Measurements from ENCODE around the gene ALPL. TPM values are rescaled to one million over a fixed set of nuclear protein-coding genes. Genes with fewer than 3 reads are reported as not detected.

ALPL gene
- total RNA-seq, 1 experiment from 2014 or later, result not detected

DNA sequence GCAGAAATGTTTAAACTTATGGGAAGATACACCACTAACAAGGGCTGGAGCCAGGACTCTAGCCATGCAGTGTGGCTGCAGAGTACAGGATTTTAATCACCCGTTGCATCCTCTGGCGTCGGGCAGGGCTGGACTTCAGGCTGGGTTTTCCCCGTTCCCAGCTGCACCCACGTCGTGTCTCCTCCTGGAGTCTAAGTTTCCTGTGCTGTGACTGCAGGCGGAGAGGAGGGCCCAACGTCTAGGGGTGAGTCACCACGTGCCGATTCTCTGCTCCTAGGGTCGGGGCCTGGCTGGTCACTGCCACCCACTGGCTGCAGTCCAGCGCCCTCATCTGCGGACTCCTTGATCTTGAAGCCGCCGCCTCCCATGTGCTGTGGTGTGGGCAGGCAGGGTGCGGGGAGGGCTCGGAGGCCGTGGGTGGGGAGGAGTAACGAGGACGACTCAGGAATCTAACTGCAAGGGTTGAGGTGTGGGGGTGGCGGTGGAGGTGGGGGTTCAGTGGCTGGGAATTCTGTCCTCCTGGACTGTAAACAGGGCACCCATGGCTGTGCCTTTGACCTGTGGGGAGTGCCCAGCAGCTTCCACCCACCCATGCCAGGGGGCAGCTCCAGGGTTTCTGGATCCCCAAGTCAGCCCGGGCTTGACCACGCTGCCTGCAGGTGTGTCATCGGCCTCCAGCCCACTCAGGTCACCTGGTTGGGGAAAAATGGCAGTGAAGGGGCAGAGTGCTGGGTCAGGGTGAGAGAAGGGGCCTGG lies 77.8 kb downstream of the ALPL start:
- no peaks in the 10 kb centered on the region for H3K27me3 ChIP-seq (ENCODE audit: insufficient read depth, low read depth)
- CTCF ChIA-PET, result no interaction called here
- peak; percentile 71 to 90 for DNase-seq
- BruUV-seq (replicated peaks), result no TSS peak
- no peaks in the 10 kb centered on the region for H3K9me3 ChIP-seq (ENCODE audit: insufficient read depth, low read depth)
- H3K4me3 ChIP-seq, result no peak overlapping the region
- H3K4me2 ChIP-seq, result peak overlapping the region; percentile 39
- H2AFZ ChIP-seq, result no peak overlapping the region
- H3F3A ChIP-seq (ENCODE audit: insufficient read depth, low read depth), result peaks cover 4% of the 10 kb centered on the region; the same call in 1 of the 2 replicates
- no peaks in the 10 kb centered on the region for H3K36me3 ChIP-seq (ENCODE audit: low read depth)
- no peaks in the 10 kb centered on the region for H3K79me2 ChIP-seq (ENCODE audit: low read depth)
- H3K27ac ChIP-seq, result no peak overlapping the region
- no peaks in the 10 kb centered on the region for H3K9me2 ChIP-seq (ENCODE audit: insufficient read depth)
- POLR2A ChIA-PET (ENCODE audit: unreplicated experiment), result no interaction called here
- peaks cover 11% of the 10 kb centered on the region; the same call in 1 of the 2 replicates for H3K4me1 ChIP-seq (replicated peaks; ENCODE audit: insufficient read depth)
- H4K20me1 ChIP-seq (ENCODE audit: insufficient read depth), result no peaks in the 10 kb centered on the region
- TF ChIP-seq EZH2 (IDR thresholded peaks at IDR 0.05; ENCODE audit: low read depth), result no peak
- TF ChIP-seq, protein P1, sequence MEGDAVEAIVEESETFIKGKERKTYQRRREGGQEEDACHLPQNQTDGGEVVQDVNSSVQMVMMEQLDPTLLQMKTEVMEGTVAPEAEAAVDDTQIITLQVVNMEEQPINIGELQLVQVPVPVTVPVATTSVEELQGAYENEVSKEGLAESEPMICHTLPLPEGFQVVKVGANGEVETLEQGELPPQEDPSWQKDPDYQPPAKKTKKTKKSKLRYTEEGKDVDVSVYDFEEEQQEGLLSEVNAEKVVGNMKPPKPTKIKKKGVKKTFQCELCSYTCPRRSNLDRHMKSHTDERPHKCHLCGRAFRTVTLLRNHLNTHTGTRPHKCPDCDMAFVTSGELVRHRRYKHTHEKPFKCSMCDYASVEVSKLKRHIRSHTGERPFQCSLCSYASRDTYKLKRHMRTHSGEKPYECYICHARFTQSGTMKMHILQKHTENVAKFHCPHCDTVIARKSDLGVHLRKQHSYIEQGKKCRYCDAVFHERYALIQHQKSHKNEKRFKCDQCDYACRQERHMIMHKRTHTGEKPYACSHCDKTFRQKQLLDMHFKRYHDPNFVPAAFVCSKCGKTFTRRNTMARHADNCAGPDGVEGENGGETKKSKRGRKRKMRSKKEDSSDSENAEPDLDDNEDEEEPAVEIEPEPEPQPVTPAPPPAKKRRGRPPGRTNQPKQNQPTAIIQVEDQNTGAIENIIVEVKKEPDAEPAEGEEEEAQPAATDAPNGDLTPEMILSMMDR (conservative IDR thresholded peaks at IDR 0.05), result no peak; the same call in 1 of the 2 replicates
- intact Hi-C loops (cut with micrococcal nuclease; ENCODE audit: unreplicated experiment), result loop anchor here (5.0 kb wide), 1 partner anchor 70 kb away; no protein-coding TSS in a partner anchor

DNA sequence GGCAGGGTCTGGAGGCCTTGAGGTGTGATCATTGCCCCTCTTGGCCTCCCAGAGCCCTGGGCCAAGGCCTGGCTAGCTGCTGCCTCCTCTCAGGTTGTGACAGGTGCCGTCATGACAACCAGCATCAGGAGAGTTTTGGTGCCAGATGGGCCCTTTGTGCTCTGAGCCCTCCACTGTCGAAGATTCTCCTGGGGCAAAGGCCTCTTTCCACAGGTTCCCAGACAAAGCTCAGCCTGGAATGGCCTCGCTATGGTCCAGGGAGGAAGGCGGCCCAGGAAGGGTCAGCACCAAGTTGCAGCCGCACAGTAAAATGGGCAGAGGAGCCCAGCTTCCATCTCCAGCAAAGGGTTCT lies 78.4 kb downstream of the ALPL start:
- intact Hi-C loops (cut with micrococcal nuclease; ENCODE audit: unreplicated experiment), result loop anchor here (5.0 kb wide), 1 partner anchor 70 kb away; no protein-coding TSS in a partner anchor
- Histone ChIP-seq H3K4me1 (replicated peaks; ENCODE audit: insufficient read depth) (peaks cover 11% of the 10 kb centered on the region; the same call in 1 of the 2 replicates), H4K20me1 (ENCODE audit: insufficient read depth) (no peaks in the 10 kb centered on the region), H2AFZ (no peak overlapping the region), H3F3A (ENCODE audit: insufficient read depth, low read depth) (peaks cover 4% of the 10 kb centered on the region; the same call in 1 of the 2 replicates), H3K4me3 (no peak overlapping the region), H3K27me3 (ENCODE audit: insufficient read depth, low read depth) (no peaks in the 10 kb centered on the region), H3K79me2 (ENCODE audit: low read depth) (no peaks in the 10 kb centered on the region), H3K9me2 (ENCODE audit: insufficient read depth) (no peaks in the 10 kb centered on the region), H3K4me2 (no peak overlapping the region), H3K9me3 (ENCODE audit: insufficient read depth, low read depth) (no peaks in the 10 kb centered on the region), H3K36me3 (ENCODE audit: low read depth) (no peaks in the 10 kb centered on the region), H3K27ac (no peak overlapping the region)
- BruUV-seq (replicated peaks), result no TSS peak
- no peak for TF ChIP-seq EZH2 (IDR thresholded peaks at IDR 0.05; ENCODE audit: low read depth)
- TF ChIP-seq, protein P1 (conservative IDR thresholded peaks at IDR 0.05), result no peak
- no peak for DNase-seq
- POLR2A ChIA-PET (ENCODE audit: unreplicated experiment), result no interaction called here
- CTCF ChIA-PET, result no interaction called here

DNA sequence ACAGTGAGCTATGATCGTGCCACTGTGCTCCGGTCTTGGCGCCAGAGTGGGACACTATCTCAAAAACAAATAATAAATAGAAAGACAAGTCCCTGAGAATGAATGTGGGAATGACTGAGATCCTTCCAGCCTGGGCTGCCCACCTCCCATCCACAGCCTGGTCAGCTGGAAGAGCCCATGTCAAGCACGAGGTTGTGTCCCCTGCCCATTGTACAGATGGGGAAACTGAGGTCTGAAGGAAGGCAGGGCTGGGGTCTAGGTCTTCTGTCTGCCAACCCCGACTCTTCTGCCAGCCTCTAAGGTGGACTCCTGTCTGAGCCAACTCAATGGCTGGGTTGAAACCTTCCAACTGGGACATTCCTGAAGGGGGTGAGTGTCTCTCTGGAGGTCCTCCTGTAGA lies 80.4 kb downstream of the ALPL start:
- ChIA-PET CTCF (no interaction called here), POLR2A (ENCODE audit: unreplicated experiment) (no interaction called here)
- H3F3A ChIP-seq (ENCODE audit: insufficient read depth, low read depth), result peaks cover 4% of the 10 kb centered on the region; the same call in 1 of the 2 replicates
- no peaks in the 10 kb centered on the region for H3K79me2 ChIP-seq (ENCODE audit: low read depth)
- intact Hi-C loops (cut with micrococcal nuclease; ENCODE audit: unreplicated experiment), result loop anchor here (5.0 kb wide), 2 partner anchors 38 to 68 kb away; no protein-coding TSS in a partner anchor
- no peak overlapping the region for H3K4me2 ChIP-seq
- H3K27ac ChIP-seq, result no peak overlapping the region
- H3K9me3 ChIP-seq (ENCODE audit: insufficient read depth, low read depth), result no peaks in the 10 kb centered on the region
- no peaks in the 10 kb centered on the region for H3K27me3 ChIP-seq (ENCODE audit: insufficient read depth, low read depth)
- no peaks in the 10 kb centered on the region for H3K36me3 ChIP-seq (ENCODE audit: low read depth)
- H3K4me3 ChIP-seq, result no peak overlapping the region
- no peaks in the 10 kb centered on the region for H3K9me2 ChIP-seq (ENCODE audit: insufficient read depth)
- no peaks in the 10 kb centered on the region for H4K20me1 ChIP-seq (ENCODE audit: insufficient read depth)
- H2AFZ ChIP-seq, result no peak overlapping the region
- no peak for DNase-seq
- H3K4me1 ChIP-seq (replicated peaks; ENCODE audit: insufficient read depth), result peaks cover 15% of the 10 kb centered on the region
- no TSS peak for BruUV-seq (replicated peaks)
- no peak for TF ChIP-seq EZH2 (IDR thresholded peaks at IDR 0.05; ENCODE audit: low read depth)
- TF ChIP-seq, protein P1 (conservative IDR thresholded peaks at IDR 0.05), result no peak
